Hepatocyte (in vitro differentiated cells): ENCODE measurements around the gene JARID2.

Experiments
- CTCF ChIP-seq: fragments of 200-600 bp; sonication (generic); IDR thresholded peaks from 2 replicates; pipeline ENCODE4 v1.5.1; 2016; ENCODE audit warnings: antibody characterized with exemption, mild to moderate bottlenecking; ENCODE audit not compliant: poor library complexity
- EZH2 ChIP-seq: fragments of 200-600 bp; sonication (generic); IDR thresholded peaks from 2 replicates; pipeline ENCODE4 v1.6.1; 2016; ENCODE audit warnings: antibody characterized with exemption, mild to moderate bottlenecking, borderline replicate concordance

- no peak for TF ChIP-seq CTCF
- TF ChIP-seq EZH2, result no peak
These were observed 254.3 kb downstream of the JARID2 start for GRCh38 chr6:15500078-15500740.
